ENCODE measurements around the gene MMP28.

The MMP28 gene

GRCh38 chr17:35795007-35795870, at the start of gene MMP28:
TSS of gene MMP28 (minus strand) at chr17:35795641. CDS start at chr17:35795377, 264 bp downstream.
- no peak for DNase-seq (ENCODE audit: low spot score)

- no peak for DNase-seq (ENCODE audit: low spot score)
These were observed 49.1 kb upstream of the MMP28 start for GRCh38 chr17:35844547-35844946.

- DNase-seq (ENCODE audit: low spot score), result no peak
These were observed 48.3 kb upstream of the MMP28 start for GRCh38 chr17:35843698-35844097.

GRCh38 chr17:35842239-35842638, 46.8 kb upstream of the MMP28 start:
- DNase-seq (ENCODE audit: low spot score), result no peak

- DNase-seq (ENCODE audit: low spot score), result no peak
These were observed 46.1 kb upstream of the MMP28 start for GRCh38 chr17:35841505-35841904.

- DNase-seq (ENCODE audit: low spot score), result no peak
These were observed 45.7 kb upstream of the MMP28 start for GRCh38 chr17:35841101-35841500.

GRCh38 chr17:35825206-35825605, 29.8 kb upstream of the MMP28 start:
- DNase-seq (ENCODE audit: low spot score), result no peak

- DNase-seq (ENCODE audit: low spot score), result no peak
These were observed 25.9 kb upstream of the MMP28 start for GRCh38 chr17:35821308-35821707.

- DNase-seq (ENCODE audit: low spot score), result no peak
These were observed 24.0 kb upstream of the MMP28 start for GRCh38 chr17:35819455-35819854.

- no peak for DNase-seq (ENCODE audit: low spot score)
These were observed 21.8 kb upstream of the MMP28 start for GRCh38 chr17:35817196-35817595.

GRCh38 chr17:35816723-35817122, 21.3 kb upstream of the MMP28 start:
- no peak for DNase-seq (ENCODE audit: low spot score)

- no peak for DNase-seq (ENCODE audit: low spot score)
These were observed 17.0 kb upstream of the MMP28 start for GRCh38 chr17:35812456-35812855.

GRCh38 chr17:35811759-35812158, 16.3 kb upstream of the MMP28 start:
- DNase-seq (ENCODE audit: low spot score), result no peak

GRCh38 chr17:35809855-35810461, 14.5 kb upstream of the MMP28 start:
- no peak for DNase-seq (ENCODE audit: low spot score)

GRCh38 chr17:35808962-35809854, 13.8 kb upstream of the MMP28 start, which contains the start of gene TAF15:
TSS of gene TAF15 (plus strand) at chr17:35809484. CDS start at chr17:35809570, 86 bp downstream.
- DNase-seq (ENCODE audit: low spot score), result peak; percentile 99

GRCh38 chr17:35808240-35808961, 13.0 kb upstream of the MMP28 start:
- DNase-seq (ENCODE audit: low spot score), result no peak

GRCh38 chr17:35807371-35808144, 12.1 kb upstream of the MMP28 start:
- DNase-seq (ENCODE audit: low spot score), result no peak

GRCh38 chr17:35804658-35805192, 9.3 kb upstream of the MMP28 start:
- peak; percentile 94 for DNase-seq (ENCODE audit: low spot score)

GRCh38 chr17:35801583-35802224, 6.3 kb upstream of the MMP28 start:
- DNase-seq (ENCODE audit: low spot score), result peak; percentile 65

- no peak for DNase-seq (ENCODE audit: low spot score)
These were observed 4.5 kb upstream of the MMP28 start for GRCh38 chr17:35799942-35800341.
